ENCODE measurements around the gene FUT6.
A peak's percentile ranks its signal among the peaks of the same experiment; 100 is the strongest.

The FUT6 gene

GRCh38 chr19:5827342-5827890, 12.1 kb downstream of the FUT6 start:
- H3K4me3 ChIP-seq (ENCODE audit: low read depth, low read length) = peak overlapping the region; percentile 76
- DNase-seq (ENCODE audit: low read depth, low spot score) = no peak

GRCh38 chr19:5826531-5827341, 12.8 kb downstream of the FUT6 start:
- DNase-seq (ENCODE audit: low read depth, low spot score) = no peak
- POLR2A ChIA-PET = interaction anchor here (1.1 kb wide), 1 partner anchor 36 kb away, joined by 4 read pairs; the partner anchor contains the start of gene DUS3L
- TF ChIP-seq CTCF (IDR thresholded peaks at IDR 0.05; ENCODE audit: insufficient read depth, low read length, missing control alignments) = peak; percentile 7
- no peak overlapping the region; the same call in 1 of the 2 replicates for H3K4me3 ChIP-seq (ENCODE audit: low read depth, low read length)
- CTCF ChIA-PET = no interaction called here

More at GRCh38 chr19:5827342-5827890, 12.1 kb downstream of the FUT6 start:
- no peak for TF ChIP-seq CTCF (IDR thresholded peaks at IDR 0.05; ENCODE audit: insufficient read depth, low read length, missing control alignments)
- ChIA-PET POLR2A (interaction anchor here (0.9 to 2.6 kb wide), 7 partner anchors 10 to 109 kb away, joined by 4 to 23 read pairs (median 4); partner anchors contain the start of genes DUS3L, FUT6 and NDUFA11), CTCF (interaction anchor here (0.7 to 2.7 kb wide), 4 partner anchors 15 to 63 kb away, joined by 3 to 23 read pairs (median 6); partner anchors contain the start of gene NRTN)

GRCh38 chr19:5825178-5825577, 14.3 kb downstream of the FUT6 start:
- H3K4me3 ChIP-seq (ENCODE audit: low read depth, low read length) = no peak overlapping the region
- CTCF ChIA-PET = interaction anchor here (1.0 to 1.1 kb wide), 2 partner anchors 22 to 51 kb away, joined by 4 to 5 read pairs; no protein-coding TSS in a partner anchor
- POLR2A ChIA-PET = no interaction called here

GRCh38 chr19:5824751-5825150, 14.8 kb downstream of the FUT6 start:
- no peak overlapping the region for H3K4me3 ChIP-seq (ENCODE audit: low read depth, low read length)
- CTCF ChIA-PET = interaction anchor here (1.0 to 1.1 kb wide), 2 partner anchors 21 to 50 kb away, joined by 4 to 5 read pairs; no protein-coding TSS in a partner anchor
- no peak for TF ChIP-seq CTCF (IDR thresholded peaks at IDR 0.05; ENCODE audit: insufficient read depth, low read length, missing control alignments)
- DNase-seq (ENCODE audit: low read depth, low spot score) = no peak
- POLR2A ChIA-PET = no interaction called here

More at GRCh38 chr19:5825178-5825577, 14.3 kb downstream of the FUT6 start:
- DNase-seq (ENCODE audit: low read depth, low spot score) = no peak
- TF ChIP-seq CTCF (IDR thresholded peaks at IDR 0.05; ENCODE audit: insufficient read depth, low read length, missing control alignments) = no peak

GRCh38 chr19:5823579-5824281, 15.8 kb downstream of the FUT6 start:
- no peak for DNase-seq (ENCODE audit: low read depth, low spot score)
- no peak overlapping the region for H3K4me3 ChIP-seq (ENCODE audit: low read depth, low read length)
- CTCF ChIA-PET = interaction anchor here (0.8 to 5.2 kb wide), 5 partner anchors 13 to 67 kb away, joined by 3 to 20 read pairs (median 5); no protein-coding TSS in a partner anchor
- no peak for TF ChIP-seq CTCF (IDR thresholded peaks at IDR 0.05; ENCODE audit: insufficient read depth, low read length, missing control alignments)
- POLR2A ChIA-PET = no interaction called here

Measured in AG04449 (cell line).